ENCODE results near the gene OSBP2.

GRCh38 chr22:30687358-30687757 lies 7.3 kb upstream of the OSBP2 start:
- TF ChIP-seq CTCF (conservative IDR thresholded peaks at IDR 0.05; ENCODE audit: low read depth, low read length) (no peak), EZH2 (IDR thresholded peaks at IDR 0.05; ENCODE audit: low read length, unreplicated experiment) (no peak)

Measured in PC-3 (cell line).